Endodermal cell (in vitro differentiated cells): ENCODE results near the gene BBOF1. TPM values are rescaled to one million over a fixed set of nuclear protein-coding genes. Genes with fewer than 3 reads are reported as not detected.

ENCODE experiments used
- DNase-seq: peaks from one replicate; pipeline ENCODE4 v3.0.0-alpha.2; 2017
- H3K27ac ChIP-seq: 2 replicates; pipeline ENCODE4 v1.5.1; 2013; ENCODE audit warnings: mild to moderate bottlenecking, low read depth, low read length, moderate library complexity
- H3K27me3 ChIP-seq: 2 replicates; pipeline ENCODE4 v1.6.1; 2013; ENCODE audit warnings: mild to moderate bottlenecking, low read length, moderate library complexity; ENCODE audit not compliant: insufficient read depth, control insufficient read depth, poor library complexity, severe bottlenecking
- H3K36me3 ChIP-seq: 2 replicates; pipeline ENCODE4 v1.7.0; 2013; ENCODE audit warnings: mild to moderate bottlenecking, low read length, moderate library complexity; ENCODE audit not compliant: control insufficient read depth, insufficient read depth
- H3K4me1 ChIP-seq: one replicate; pipeline ENCODE4 v1.7.0; 2013; ENCODE audit warnings: low read length; ENCODE audit not compliant: control insufficient read depth, insufficient read depth
- H3K4me3 ChIP-seq: 2 replicates; pipeline ENCODE4 v1.5.1; 2013; ENCODE audit warnings: mild to moderate bottlenecking, low read length, moderate library complexity
- H3K9ac ChIP-seq: 2 replicates; pipeline ENCODE4 v1.6.1; 2013; ENCODE audit warnings: mild to moderate bottlenecking, low read length, moderate library complexity; ENCODE audit not compliant: poor library complexity, severe bottlenecking; ENCODE audit errors: extremely low read depth
- H3K9me3 ChIP-seq: 2 replicates; pipeline ENCODE4 v1.6.1; 2013; ENCODE audit warnings: mild to moderate bottlenecking, low read length, moderate library complexity; ENCODE audit not compliant: control insufficient read depth
- H3K27ac Mint-ChIP-seq: 2 replicates; pipeline ENCODE4 v1.8.0; 2020; ENCODE audit warnings: mixed read lengths
- H3K27me3 Mint-ChIP-seq: 2 replicates; pipeline ENCODE4 v1.8.0; 2021; ENCODE audit warnings: mild to moderate bottlenecking, mixed read lengths; ENCODE audit not compliant: insufficient read depth
- H3K36me3 Mint-ChIP-seq: 2 replicates; pipeline ENCODE4 v1.8.0; 2020; ENCODE audit warnings: low read depth, mixed read lengths
- H3K4me1 Mint-ChIP-seq: 2 replicates; pipeline ENCODE4 v1.8.0; 2020; ENCODE audit warnings: mixed read lengths
- H3K4me3 Mint-ChIP-seq: 2 replicates; pipeline ENCODE4 v1.8.0; 2020; ENCODE audit warnings: mild to moderate bottlenecking, moderate library complexity, mixed read lengths
- H3K9me3 Mint-ChIP-seq: 2 replicates; pipeline ENCODE4 v1.8.0; 2020; ENCODE audit warnings: mild to moderate bottlenecking, mixed read lengths
- CTCF ChIP-seq: fragments of 200-600 bp; sonication (generic); conservative IDR thresholded peaks from 2 replicates; pipeline ENCODE4 v1.5.0; 2021; ENCODE audit warnings: antibody characterized with exemption, mild to moderate bottlenecking
- WGBS, 2 experiments: methylation state at CpG; one replicate each; pipeline versions ENCODE4 v1.1.5 to v1.1.7; 2013; ENCODE audit warnings: missing lambda C conversion rate in 2 of 2, mixed read lengths in 1 of 2; ENCODE audit not compliant: insufficient coverage in 1 of 2, insufficient read length in 1 of 2; 5-methylcytosine and 5-hydroxymethylcytosine counted together
- total RNA-seq, 2 donors: library from RNA; stranded (reverse); fragmentation: NEBNext Ultra II Directional in 1 of 2; extraction: Animal tissue kit (Norgen Biotek cat#: 25700) in 1 of 2; gene quantifications; 2 replicates in 1 of 2; 3 replicates in 1 of 2; pipeline ENCODE4 v1.2.1, GENCODE V29; 2021

Gene BBOF1
- total RNA-seq, 2 donors from 2014 or later: 2.6 to 2.9 TPM

- H3K27ac Mint-ChIP-seq: no peak overlapping the region
- no peak overlapping the region for H3K4me3 Mint-ChIP-seq
- Histone ChIP-seq H3K4me3 (no peak overlapping the region), H3K4me1 (no peaks in the 10 kb centered on the region), H3K27me3 (no peaks in the 10 kb centered on the region), H3K9ac (no peak overlapping the region), H3K27ac (no peak overlapping the region), H3K36me3 (peaks cover 24% of the 10 kb centered on the region), H3K9me3 (no peaks in the 10 kb centered on the region)
- H3K27me3 Mint-ChIP-seq: no peaks in the 10 kb centered on the region
- 83 to 84% methylated on average over 1 to 2 of the region's 2 CpGs for WGBS, 2 experiments
- H3K4me1 Mint-ChIP-seq: no peaks in the 10 kb centered on the region
- no peak for TF ChIP-seq CTCF
- no peak for DNase-seq
- no peaks in the 10 kb centered on the region for H3K9me3 Mint-ChIP-seq
- peaks cover 40% of the 10 kb centered on the region for H3K36me3 Mint-ChIP-seq
These were observed 10.2 kb upstream of the BBOF1 start for GRCh38 chr14:74008843-74009499.

- peaks cover 3% of the 10 kb centered on the region for H3K4me1 Mint-ChIP-seq
- 100% methylated on average over 1 of the region's 1 CpG; no CpG with 5 or more reads in 1 of the 2 experiments for WGBS, 2 experiments
- no peak for TF ChIP-seq CTCF
- peaks cover 16% of the 10 kb centered on the region for H3K36me3 ChIP-seq
- no peaks in the 10 kb centered on the region for H3K9me3 Mint-ChIP-seq
- H3K27ac Mint-ChIP-seq: no peak overlapping the region
- H3K9me3 ChIP-seq: no peaks in the 10 kb centered on the region
- no peak overlapping the region for H3K9ac ChIP-seq
- peaks cover 17% of the 10 kb centered on the region for H3K36me3 Mint-ChIP-seq
- H3K4me1 ChIP-seq: no peaks in the 10 kb centered on the region
- H3K27me3 Mint-ChIP-seq: no peaks in the 10 kb centered on the region
- no peak overlapping the region for H3K4me3 Mint-ChIP-seq
- H3K27ac ChIP-seq: no peak overlapping the region
- no peak overlapping the region for H3K4me3 ChIP-seq
- no peaks in the 10 kb centered on the region for H3K27me3 ChIP-seq
- DNase-seq: no peak
These were observed 4.8 kb upstream of the BBOF1 start for GRCh38 chr14:74014299-74014698.

GRCh38 chr14:74015176-74015575, 4.0 kb upstream of the BBOF1 start:
- no peak for DNase-seq
- Mint-ChIP-seq H3K4me3 (no peak overlapping the region), H3K9me3 (no peaks in the 10 kb centered on the region), H3K36me3 (peaks cover 11% of the 10 kb centered on the region), H3K27me3 (no peaks in the 10 kb centered on the region), H3K4me1 (peaks cover 3% of the 10 kb centered on the region), H3K27ac (no peak overlapping the region)
- no peak overlapping the region for H3K27ac ChIP-seq
- 98 to 100% methylated on average over 1 to 2 of the region's 3 CpGs for WGBS, 2 experiments
- H3K9ac ChIP-seq: no peak overlapping the region
- H3K4me3 ChIP-seq: no peak overlapping the region
- H3K4me1 ChIP-seq: no peaks in the 10 kb centered on the region
- TF ChIP-seq CTCF: no peak
- peaks cover 16% of the 10 kb centered on the region for H3K36me3 ChIP-seq
- H3K27me3 ChIP-seq: no peaks in the 10 kb centered on the region
- no peaks in the 10 kb centered on the region for H3K9me3 ChIP-seq
